Mucosa of descending colon (tissue), 3 donors: ENCODE measurements around the gene LILRA5. TPM values are rescaled to one million over a fixed set of nuclear protein-coding genes. Genes with fewer than 3 reads are reported as not detected.

ENCODE experiments used
- ATAC-seq: fragments of 200-7000 bp; cut with Tn5 transposase; one replicate; pipeline ENCODE4 v1.9.1; 2020; ENCODE audit warnings: mild to moderate bottlenecking, moderate library complexity
- DNase-seq, 3 donors: peaks; one replicate each; pipeline ENCODE4 v3.0.0-alpha.2; 2020
- H3K36me3 ChIP-seq: fragments of 200-600 bp; one replicate; pipeline ENCODE4 v1.8.0; 2021; ENCODE audit warnings: low read depth, mild to moderate bottlenecking
- H3K4me1 ChIP-seq: fragments of 200-600 bp; one replicate; pipeline ENCODE4 v1.8.0; 2021; ENCODE audit warnings: low read depth, mild to moderate bottlenecking
- H3K4me3 ChIP-seq: fragments of 200-600 bp; one replicate; pipeline ENCODE4 v1.8.0; 2021; ENCODE audit warnings: mild to moderate bottlenecking
- H3K9me3 ChIP-seq: fragments of 200-600 bp; one replicate; pipeline ENCODE4 v1.8.0; 2021; ENCODE audit warnings: mild to moderate bottlenecking
- CTCF ChIP-seq: fragments of 200-600 bp; IDR thresholded peaks from one replicate; pipeline ENCODE4 v1.8.0; 2022; ENCODE audit warnings: antibody characterized with exemption, mild to moderate bottlenecking
- intact Hi-C, 2 donors: fragments of 100-400 bp; cut with DNase I in 1 of 2; cut with micrococcal nuclease in 1 of 2; formaldehyde crosslinking; loops; one replicate each; pipeline versions ENCODE4 v1.11.0 to v1.11.1; 2022; cut with DNase I, micrococcal nuclease
- total RNA-seq, 3 donors: library from RNA; stranded (reverse); fragmentation: NEBNext Ultra II Directional in 2 of 3; extraction: Animal tissue kit (Norgen Biotek cat#: 25700) in 2 of 3; gene quantifications; one replicate each; pipeline versions ENCODE4 v1.2.1 to v1.2.4, GENCODE V29; 2021 to 2023
- donor health status: DM: no; HTN: no; CAD: no; lungs with moderate emphysema.
- donor health status: DM: no; HTN: no; CAD: no.
- donor health status: DM: no; HTN: yes; CAD: no.

The LILRA5 gene
- total RNA-seq, 3 donors from 2014 or later, result 0.72 to 4.7 (median 1.8) TPM

- H3K4me3 ChIP-seq, result no peak overlapping the region
- intact Hi-C loops, result loop anchor here in 1 of 2 donors (10.0 kb wide), 1 partner anchor 59 kb away; no protein-coding TSS in a partner anchor
- no peaks in the 10 kb centered on the region for H3K9me3 ChIP-seq
- DNase-seq, result no peak
- ATAC-seq, result peak; percentile 11
- no peaks in the 10 kb centered on the region for H3K36me3 ChIP-seq
- TF ChIP-seq CTCF, result no peak
- H3K4me1 ChIP-seq, result no peaks in the 10 kb centered on the region
Measured at GRCh38 chr19:54335979-54336892, 23.3 kb upstream of the LILRA5 start.

- Histone ChIP-seq H3K4me1 (no peaks in the 10 kb centered on the region), H3K4me3 (no peak overlapping the region), H3K36me3 (no peaks in the 10 kb centered on the region), H3K9me3 (no peaks in the 10 kb centered on the region)
- no peak for TF ChIP-seq CTCF
- intact Hi-C loops, result loop anchor here in 1 of 2 donors (10.0 kb wide), 1 partner anchor 60 kb away; no protein-coding TSS in a partner anchor
- no peak for ATAC-seq
- DNase-seq, result no peak
Measured at GRCh38 chr19:54335164-54335563, 22.2 kb upstream of the LILRA5 start.

GRCh38 chr19:54333586-54334298 lies 20.8 kb upstream of the LILRA5 start:
- intact Hi-C loops, result loop anchor here in 1 of 2 donors (10.0 kb wide), 1 partner anchor 61 kb away; no protein-coding TSS in a partner anchor

GRCh38 chr19:54332149-54332548 lies 19.2 kb upstream of the LILRA5 start:
- H3K4me3 ChIP-seq, result no peak overlapping the region
- H3K9me3 ChIP-seq, result no peaks in the 10 kb centered on the region
- no peak for TF ChIP-seq CTCF
- no peaks in the 10 kb centered on the region for H3K36me3 ChIP-seq
- ATAC-seq (no peak), DNase-seq (no peak)
- H3K4me1 ChIP-seq, result no peaks in the 10 kb centered on the region
- intact Hi-C loops, result loop anchor here in 1 of 2 donors (10.0 kb wide), 1 partner anchor 63 kb away; no protein-coding TSS in a partner anchor

More at GRCh38 chr19:54333586-54334298, 20.8 kb upstream of the LILRA5 start:
- no peaks in the 10 kb centered on the region for H3K4me1 ChIP-seq
- DNase-seq, result no peak
- no peaks in the 10 kb centered on the region for H3K9me3 ChIP-seq
- H3K36me3 ChIP-seq, result no peaks in the 10 kb centered on the region
- TF ChIP-seq CTCF, result no peak
- no peak for ATAC-seq
- no peak overlapping the region for H3K4me3 ChIP-seq

- ATAC-seq (no peak), DNase-seq (no peak)
- Histone ChIP-seq H3K4me3 (no peak overlapping the region), H3K4me1 (no peaks in the 10 kb centered on the region), H3K36me3 (no peaks in the 10 kb centered on the region), H3K9me3 (no peaks in the 10 kb centered on the region)
- intact Hi-C loops, result loop anchor here in 1 of 2 donors (10.0 kb wide), 1 partner anchor 63 kb away; no protein-coding TSS in a partner anchor
- TF ChIP-seq CTCF, result no peak
Measured at GRCh38 chr19:54331626-54332025, 18.7 kb upstream of the LILRA5 start.
